ENCODE measurements around the gene GDF9. TPM values are rescaled to one million over a fixed set of nuclear protein-coding genes. Genes with fewer than 3 reads are reported as not detected.

The GDF9 gene
- total and polyA plus RNA-seq, 4 donors = 0.19 to 0.84 (median 0.39) TPM; not detected in 1

DNA sequence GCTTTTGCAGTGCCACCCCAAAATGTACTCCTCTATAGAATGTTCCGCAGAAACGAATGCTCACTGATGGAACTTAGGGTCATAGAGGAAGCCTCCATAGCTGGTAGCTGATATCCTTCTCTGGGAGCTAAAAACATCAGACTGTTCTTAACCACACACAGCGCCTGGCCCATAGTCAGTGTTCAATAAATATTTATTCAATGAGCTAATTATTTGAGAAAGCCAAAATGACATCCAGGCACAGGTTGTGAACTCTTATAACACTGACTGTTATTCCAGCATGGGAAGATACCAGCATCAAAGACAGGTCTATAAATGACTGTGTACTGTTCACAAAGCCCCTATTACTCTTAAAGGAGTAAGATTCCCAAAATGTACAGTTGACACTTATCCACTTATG lies 12.9 kb downstream of the GDF9 start:
- intact Hi-C loops (cut with DNase I) = no loop called here
- 88% methylated on average over 3 of the region's 3 CpGs for WGBS, 2 donors
- no peaks in the 10 kb centered on the region for H3K9me3 ChIP-seq (ENCODE audit: control insufficient read depth, low read length)
- no peak overlapping the region for H3K27ac ChIP-seq (ENCODE audit: low read depth in 1 of 2, low read length in 2 of 2)
- H3K4me1 ChIP-seq (ENCODE audit: control insufficient read depth in 1 of 2, insufficient read depth in 2 of 2, low read length in 2 of 2) = no peaks in the 10 kb centered on the region
- no peak overlapping the region for H3K4me3 ChIP-seq (ENCODE audit: low read length in 2 of 2)
- ATAC-seq (ENCODE audit: low FRiP score) (no peak), DNase-seq (no peak)
- H3K36me3 ChIP-seq (ENCODE audit: control insufficient read depth in 1 of 2, insufficient read depth in 2 of 2, low read length in 1 of 2) = no peaks in the 10 kb centered on the region
- no peaks in the 10 kb centered on the region for H3K27me3 ChIP-seq (ENCODE audit: control insufficient read depth in 1 of 2, insufficient read depth in 2 of 2, low read length in 1 of 2)

DNA sequence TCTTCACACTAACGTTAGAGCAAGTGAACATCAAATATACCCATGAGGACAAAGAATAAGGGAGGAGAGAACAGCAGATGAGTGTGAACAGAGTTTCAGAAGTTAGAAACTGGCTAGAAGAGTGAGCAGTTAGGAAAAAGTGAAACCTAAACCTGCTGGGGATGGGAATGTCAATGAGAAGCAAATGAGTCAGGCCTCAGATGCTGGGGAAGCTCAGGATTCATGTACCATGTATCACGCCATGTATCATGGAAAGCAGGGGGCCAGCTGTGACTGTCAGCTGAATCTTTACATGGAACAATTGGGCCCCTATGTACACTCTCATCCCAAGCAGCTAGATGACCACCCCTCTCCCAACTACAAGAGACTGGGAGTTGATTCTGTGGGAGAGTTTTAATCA lies 16.2 kb downstream of the GDF9 start:
- intact Hi-C loops (cut with DNase I) = no loop called here
- DNase-seq = no peak

DNA sequence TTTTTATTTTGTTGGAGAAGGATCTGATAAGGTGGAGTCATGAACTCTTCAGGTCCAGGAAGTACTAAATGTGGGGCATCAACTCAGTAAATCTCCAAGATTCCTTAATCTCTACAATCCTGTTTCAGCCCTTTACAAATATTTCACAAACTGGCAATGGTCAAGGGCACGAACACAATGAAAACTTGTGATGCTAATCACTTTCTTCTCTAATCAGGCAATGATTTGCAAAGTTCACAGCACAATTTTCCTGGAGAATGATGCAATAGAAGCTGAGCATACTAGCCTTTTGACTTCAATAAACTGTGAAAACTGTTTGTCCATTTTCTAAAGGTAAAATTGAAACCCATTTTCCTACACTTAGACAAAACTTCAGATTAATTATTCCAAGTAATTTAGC lies 16.9 kb downstream of the GDF9 start:
- H3K9me3 ChIP-seq (ENCODE audit: control insufficient read depth, low read length) = no peaks in the 10 kb centered on the region
- no peak overlapping the region for H3K4me3 ChIP-seq (ENCODE audit: low read length in 2 of 2)
- no peak overlapping the region for H3K27ac ChIP-seq (ENCODE audit: low read depth in 1 of 2, low read length in 2 of 2)
- no peaks in the 10 kb centered on the region for H3K4me1 ChIP-seq (ENCODE audit: control insufficient read depth in 1 of 2, insufficient read depth in 2 of 2, low read length in 2 of 2)
- ATAC-seq (ENCODE audit: low FRiP score) (no peak), DNase-seq (no peak)
- intact Hi-C loops (cut with DNase I) = no loop called here
- H3K36me3 ChIP-seq (ENCODE audit: control insufficient read depth in 1 of 2, insufficient read depth in 2 of 2, low read length in 1 of 2) = no peaks in the 10 kb centered on the region
- 74 to 85% methylated on average over 1 of the region's 1 CpG for WGBS, 2 donors
- H3K27me3 ChIP-seq (ENCODE audit: control insufficient read depth in 1 of 2, insufficient read depth in 2 of 2, low read length in 1 of 2) = no peaks in the 10 kb centered on the region

More for the DNA sequence above, 16.2 kb downstream of the GDF9 start:
- no peak overlapping the region for H3K27ac ChIP-seq (ENCODE audit: low read depth in 1 of 2, low read length in 2 of 2)
- H3K4me3 ChIP-seq (ENCODE audit: low read length in 2 of 2) = no peak overlapping the region
- no peaks in the 10 kb centered on the region for H3K36me3 ChIP-seq (ENCODE audit: control insufficient read depth in 1 of 2, insufficient read depth in 2 of 2, low read length in 1 of 2)
- no peak for ATAC-seq (ENCODE audit: low FRiP score)
- WGBS, 2 donors = 77 to 79% methylated on average over 2 of the region's 2 CpGs
- no peaks in the 10 kb centered on the region for H3K9me3 ChIP-seq (ENCODE audit: control insufficient read depth, low read length)
- H3K27me3 ChIP-seq (ENCODE audit: control insufficient read depth in 1 of 2, insufficient read depth in 2 of 2, low read length in 1 of 2) = no peaks in the 10 kb centered on the region
- no peaks in the 10 kb centered on the region for H3K4me1 ChIP-seq (ENCODE audit: control insufficient read depth in 1 of 2, insufficient read depth in 2 of 2, low read length in 2 of 2)

DNA sequence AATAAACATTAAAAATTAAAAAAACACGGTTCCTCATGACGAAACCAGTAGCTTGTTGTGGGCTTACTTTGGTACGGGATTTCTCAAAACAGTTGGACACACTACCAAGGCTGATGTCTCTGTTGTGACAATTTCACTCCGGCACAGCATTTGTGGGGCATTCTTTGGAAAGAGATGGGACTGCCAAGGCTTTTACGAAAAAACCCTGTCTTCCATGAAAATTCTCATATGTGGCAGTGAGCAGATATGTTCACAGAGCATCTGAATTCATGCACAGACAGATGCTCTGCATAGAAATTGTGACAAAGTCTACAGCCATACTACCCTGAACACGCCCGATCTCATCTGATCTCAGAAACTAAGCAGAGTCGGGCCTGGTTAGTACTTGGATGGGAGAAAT lies 18.0 kb downstream of the GDF9 start:
- ATAC-seq (ENCODE audit: low FRiP score) (no peak), DNase-seq (no peak)
- Histone ChIP-seq H3K27ac (ENCODE audit: low read depth in 1 of 2, low read length in 2 of 2) (no peak overlapping the region), H3K4me3 (ENCODE audit: low read length in 2 of 2) (no peak overlapping the region), H3K36me3 (ENCODE audit: control insufficient read depth in 1 of 2, insufficient read depth in 2 of 2, low read length in 1 of 2) (no peaks in the 10 kb centered on the region), H3K9me3 (ENCODE audit: control insufficient read depth, low read length) (no peaks in the 10 kb centered on the region), H3K4me1 (ENCODE audit: control insufficient read depth in 1 of 2, insufficient read depth in 2 of 2, low read length in 2 of 2) (no peaks in the 10 kb centered on the region), H3K27me3 (ENCODE audit: control insufficient read depth in 1 of 2, insufficient read depth in 2 of 2, low read length in 1 of 2) (no peaks in the 10 kb centered on the region)
- intact Hi-C loops (cut with DNase I) = no loop called here
- WGBS, 2 donors = 94 to 95% methylated on average over 8 of the region's 8 CpGs

DNA sequence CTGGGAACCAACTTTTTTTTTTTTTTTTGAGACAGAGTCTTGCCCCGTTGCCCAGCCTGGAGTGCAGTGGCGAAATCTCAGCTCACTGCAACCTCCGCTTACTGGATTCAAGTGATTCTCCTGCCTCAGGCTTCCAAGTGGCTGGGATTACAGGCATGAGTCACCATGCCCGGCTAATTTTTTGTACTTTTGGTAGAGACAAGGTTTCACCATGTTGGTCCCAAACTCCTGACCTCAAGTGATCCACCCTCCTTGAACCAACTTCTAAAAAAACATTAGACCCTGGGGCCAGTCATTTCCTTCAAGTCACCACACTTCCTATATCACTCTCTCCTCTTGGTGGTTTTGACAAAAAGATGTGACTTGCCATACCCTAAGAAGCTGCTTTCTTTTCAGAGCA lies 25.0 kb downstream of the GDF9 start:
- WGBS, 2 donors = 89 to 93% methylated on average over 4 of the region's 4 CpGs
- H3K36me3 ChIP-seq (ENCODE audit: control insufficient read depth in 1 of 2, insufficient read depth in 2 of 2, low read length in 1 of 2) = no peaks in the 10 kb centered on the region
- intact Hi-C loops (cut with DNase I) = no loop called here
- H3K9me3 ChIP-seq (ENCODE audit: control insufficient read depth, low read length) = no peaks in the 10 kb centered on the region
- H3K27me3 ChIP-seq (ENCODE audit: control insufficient read depth in 1 of 2, insufficient read depth in 2 of 2, low read length in 1 of 2) = no peaks in the 10 kb centered on the region
- DNase-seq (no peak), ATAC-seq (ENCODE audit: low FRiP score) (no peak)
- H3K4me3 ChIP-seq (ENCODE audit: low read length in 2 of 2) = no peak overlapping the region
- H3K4me1 ChIP-seq (ENCODE audit: control insufficient read depth in 1 of 2, insufficient read depth in 2 of 2, low read length in 2 of 2) = no peaks in the 10 kb centered on the region
- no peak overlapping the region for H3K27ac ChIP-seq (ENCODE audit: low read depth in 1 of 2, low read length in 2 of 2)

DNA sequence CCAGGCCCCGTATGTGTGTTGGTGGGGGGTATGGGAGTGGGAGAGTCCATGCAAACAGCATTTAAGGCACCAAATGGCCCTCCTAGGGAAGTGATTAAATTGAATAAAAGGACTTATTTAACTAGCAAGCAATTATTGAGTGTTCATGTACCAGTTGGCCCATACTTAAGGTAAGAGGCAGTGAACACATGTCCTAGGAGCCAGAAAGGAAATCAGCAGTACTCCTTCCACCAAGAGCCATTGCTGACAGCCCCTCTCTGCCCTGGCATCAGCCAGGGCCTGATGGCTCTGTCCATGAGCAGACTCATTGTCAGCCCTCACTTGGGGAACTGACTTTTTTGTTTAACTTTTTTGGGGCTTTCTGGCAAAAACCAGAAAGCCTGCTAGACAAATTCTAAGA lies 25.4 kb downstream of the GDF9 start:
- H3K4me1 ChIP-seq (ENCODE audit: control insufficient read depth in 1 of 2, insufficient read depth in 2 of 2, low read length in 2 of 2) = no peaks in the 10 kb centered on the region
- DNase-seq (no peak), ATAC-seq (ENCODE audit: low FRiP score) (no peak)
- H3K9me3 ChIP-seq (ENCODE audit: control insufficient read depth, low read length) = no peaks in the 10 kb centered on the region
- intact Hi-C loops (cut with DNase I) = no loop called here
- no peak overlapping the region for H3K4me3 ChIP-seq (ENCODE audit: low read length in 2 of 2)
- H3K27ac ChIP-seq (ENCODE audit: low read depth in 1 of 2, low read length in 2 of 2) = no peak overlapping the region
- 75 to 77% methylated on average over 1 of the region's 1 CpG for WGBS, 2 donors
- H3K36me3 ChIP-seq (ENCODE audit: control insufficient read depth in 1 of 2, insufficient read depth in 2 of 2, low read length in 1 of 2) = no peaks in the 10 kb centered on the region
- no peaks in the 10 kb centered on the region for H3K27me3 ChIP-seq (ENCODE audit: control insufficient read depth in 1 of 2, insufficient read depth in 2 of 2, low read length in 1 of 2)

DNA sequence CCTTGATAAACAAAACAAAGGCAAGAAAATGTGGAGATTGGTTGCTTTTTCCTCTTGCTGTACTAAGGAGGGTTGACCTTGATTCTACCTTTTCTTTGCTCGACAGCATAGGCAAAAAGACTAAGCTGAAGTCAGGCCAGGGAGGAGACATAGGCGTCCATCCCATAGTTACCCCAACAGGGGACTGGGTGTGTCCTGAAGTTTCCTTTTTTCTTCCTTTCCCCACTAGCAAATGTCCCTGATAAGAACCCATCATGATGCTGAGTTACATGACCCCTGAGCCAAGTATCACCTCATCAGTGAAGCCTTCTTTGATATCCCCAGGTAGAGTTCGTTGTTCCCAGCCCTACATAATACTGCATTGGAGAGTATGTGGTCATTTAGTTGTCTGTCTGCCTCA lies 26.0 kb downstream of the GDF9 start:
- Histone ChIP-seq H3K4me3 (ENCODE audit: low read length in 2 of 2) (no peak overlapping the region), H3K4me1 (ENCODE audit: control insufficient read depth in 1 of 2, insufficient read depth in 2 of 2, low read length in 2 of 2) (no peaks in the 10 kb centered on the region), H3K36me3 (ENCODE audit: control insufficient read depth in 1 of 2, insufficient read depth in 2 of 2, low read length in 1 of 2) (no peaks in the 10 kb centered on the region), H3K9me3 (ENCODE audit: control insufficient read depth, low read length) (no peaks in the 10 kb centered on the region), H3K27ac (ENCODE audit: low read depth in 1 of 2, low read length in 2 of 2) (no peak overlapping the region), H3K27me3 (ENCODE audit: control insufficient read depth in 1 of 2, insufficient read depth in 2 of 2, low read length in 1 of 2) (no peaks in the 10 kb centered on the region)
- ATAC-seq (ENCODE audit: low FRiP score) = no peak
- 87 to 92% methylated on average over 3 of the region's 3 CpGs for WGBS, 2 donors
- intact Hi-C loops (cut with DNase I) = no loop called here
- no peak for DNase-seq

DNA sequence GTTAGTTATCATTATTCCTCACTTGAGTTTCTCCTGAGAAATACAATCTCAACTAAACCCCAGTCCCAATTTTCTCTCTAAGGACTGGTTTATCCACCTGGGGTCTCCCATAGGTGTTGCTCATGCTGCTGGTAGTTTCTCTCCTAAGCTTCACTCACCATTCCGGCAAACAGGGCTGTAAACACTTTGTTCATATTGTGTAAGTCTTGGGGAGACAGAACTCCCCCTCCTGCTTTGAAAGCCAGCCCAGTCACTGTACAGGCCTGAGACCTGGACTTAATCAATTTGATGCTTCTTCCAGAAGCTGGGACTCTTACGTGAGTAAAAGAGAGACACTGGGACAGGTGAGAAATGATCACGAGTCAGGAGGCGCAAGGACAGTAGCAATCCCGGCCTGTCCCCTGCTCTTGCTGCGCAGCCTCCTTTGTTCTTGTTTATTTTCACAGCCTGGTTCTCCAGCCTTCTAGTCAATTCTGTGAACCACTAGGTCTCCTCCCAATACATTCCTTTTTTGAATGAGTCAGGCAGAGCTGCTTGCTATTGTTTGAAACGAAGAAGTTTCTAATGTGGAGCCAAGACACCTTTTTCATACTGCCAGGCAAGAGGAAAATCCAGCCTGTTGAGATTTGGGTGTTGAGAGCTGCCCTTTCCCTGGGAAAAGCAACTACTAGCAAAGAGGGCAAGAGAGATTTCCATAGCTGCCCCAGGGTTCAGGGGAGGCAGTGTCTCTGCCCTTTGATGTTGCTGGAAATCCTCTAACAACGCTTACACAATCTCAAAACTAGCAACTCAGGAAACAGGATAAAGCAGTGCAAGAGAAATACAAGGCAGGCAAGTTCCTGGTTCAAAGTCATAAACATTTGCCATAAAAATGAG lies 26.6 kb downstream of the GDF9 start:
- intact Hi-C loops (cut with DNase I) = no loop called here

DNA sequence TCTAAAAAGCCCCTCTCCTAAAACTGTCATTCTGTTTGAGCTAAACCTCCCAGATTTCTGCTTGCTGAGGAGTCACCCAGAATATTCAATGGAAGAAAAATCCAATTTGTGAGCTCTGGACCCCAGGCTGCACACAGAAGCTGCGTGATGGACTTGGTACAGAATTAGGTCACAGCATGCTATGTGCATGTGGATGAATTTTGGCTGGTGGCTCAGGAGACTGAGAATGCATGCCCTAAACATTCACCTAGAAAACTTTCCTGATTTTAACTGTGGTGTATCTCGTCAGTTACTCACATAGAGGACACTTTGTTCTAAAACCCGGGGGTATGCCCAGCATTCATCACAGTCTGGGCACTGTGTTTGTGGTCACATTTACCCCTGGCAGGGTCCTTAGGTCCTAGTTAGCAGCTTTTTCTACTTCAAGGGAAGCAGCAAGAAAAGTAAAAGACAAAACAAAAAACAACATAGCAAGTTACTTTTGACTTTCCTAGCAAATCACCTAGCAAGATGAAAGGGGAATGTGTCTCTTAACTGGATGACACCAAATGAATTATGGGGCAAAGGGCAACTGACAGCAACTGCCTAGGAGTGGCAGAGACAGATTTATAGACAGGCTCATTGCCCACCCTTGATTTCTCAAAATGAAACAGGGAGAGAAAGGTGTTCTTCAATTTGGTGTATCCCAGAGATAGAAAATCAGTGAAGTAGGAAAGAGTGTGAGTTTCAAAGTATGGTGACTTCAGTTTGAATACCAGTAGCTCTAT lies 27.6 kb downstream of the GDF9 start:
- no peaks in the 10 kb centered on the region for H3K27me3 ChIP-seq (ENCODE audit: control insufficient read depth in 1 of 2, insufficient read depth in 2 of 2, low read length in 1 of 2)
- H3K27ac ChIP-seq (ENCODE audit: low read depth in 1 of 2, low read length in 2 of 2) = no peak overlapping the region
- WGBS, 2 donors = 54 to 83% methylated on average over 3 of the region's 3 CpGs
- no peak for DNase-seq
- intact Hi-C loops (cut with DNase I) = no loop called here
- no peak for ATAC-seq (ENCODE audit: low FRiP score)
- no peaks in the 10 kb centered on the region for H3K4me1 ChIP-seq (ENCODE audit: control insufficient read depth in 1 of 2, insufficient read depth in 2 of 2, low read length in 2 of 2)
- H3K4me3 ChIP-seq (ENCODE audit: low read length in 2 of 2) = no peak overlapping the region
- no peaks in the 10 kb centered on the region for H3K36me3 ChIP-seq (ENCODE audit: control insufficient read depth in 1 of 2, insufficient read depth in 2 of 2, low read length in 1 of 2)
- no peaks in the 10 kb centered on the region for H3K9me3 ChIP-seq (ENCODE audit: control insufficient read depth, low read length)

More for the DNA sequence above, 26.6 kb downstream of the GDF9 start:
- ATAC-seq (ENCODE audit: low FRiP score) = no peak
- H3K27me3 ChIP-seq (ENCODE audit: control insufficient read depth in 1 of 2, insufficient read depth in 2 of 2, low read length in 1 of 2) = no peaks in the 10 kb centered on the region
- 79 to 87% methylated on average over 8 of the region's 8 CpGs for WGBS, 2 donors
- H3K36me3 ChIP-seq (ENCODE audit: control insufficient read depth in 1 of 2, insufficient read depth in 2 of 2, low read length in 1 of 2) = no peaks in the 10 kb centered on the region
- no peak overlapping the region for H3K27ac ChIP-seq (ENCODE audit: low read depth in 1 of 2, low read length in 2 of 2)
- H3K4me1 ChIP-seq (ENCODE audit: control insufficient read depth in 1 of 2, insufficient read depth in 2 of 2, low read length in 2 of 2) = no peaks in the 10 kb centered on the region
- no peaks in the 10 kb centered on the region for H3K9me3 ChIP-seq (ENCODE audit: control insufficient read depth, low read length)
- no peak for DNase-seq
- H3K4me3 ChIP-seq (ENCODE audit: low read length in 2 of 2) = no peak overlapping the region

Data from aorta (tissue), 5 donors.